Central memory CD4-positive, alpha-beta T cell (primary cell): Measurements from ENCODE around the gene AK5.

Experiments used
- DNase-seq: peaks from one replicate; pipeline ENCODE4 v3.0.0; 2022

The AK5 gene

GRCh38 chr1:77355010-77355409, 73.2 kb downstream of the AK5 start:
- DNase-seq, result no peak

GRCh38 chr1:77356136-77356535, 74.3 kb downstream of the AK5 start:
- no peak for DNase-seq

GRCh38 chr1:77360256-77360655, 78.4 kb downstream of the AK5 start:
- DNase-seq, result no peak

- DNase-seq, result no peak
Observed at GRCh38 chr1:77361621-77362020, 79.8 kb downstream of the AK5 start.

- no peak for DNase-seq
Observed at GRCh38 chr1:77370161-77370560, 88.3 kb downstream of the AK5 start.

- no peak for DNase-seq
Observed at GRCh38 chr1:77370583-77371306, 88.9 kb downstream of the AK5 start.

- no peak for DNase-seq
Observed at GRCh38 chr1:77371396-77371795, 89.6 kb downstream of the AK5 start.

- no peak for DNase-seq
Observed at GRCh38 chr1:77373702-77374101, 91.9 kb downstream of the AK5 start.

- DNase-seq, result no peak
Observed at GRCh38 chr1:77375541-77375940, 93.7 kb downstream of the AK5 start.

GRCh38 chr1:77375990-77376389, 94.2 kb downstream of the AK5 start:
- DNase-seq, result no peak

GRCh38 chr1:77378723-77379535, 97.1 kb downstream of the AK5 start:
- no peak for DNase-seq

- no peak for DNase-seq
Observed at GRCh38 chr1:77382366-77382765, 100.5 kb downstream of the AK5 start.

- no peak for DNase-seq
Observed at GRCh38 chr1:77383236-77383635, 101.4 kb downstream of the AK5 start.

- no peak for DNase-seq
Observed at GRCh38 chr1:77385551-77385950, 103.7 kb downstream of the AK5 start.

- no peak for DNase-seq
Observed at GRCh38 chr1:77386276-77386675, 104.5 kb downstream of the AK5 start.

GRCh38 chr1:77387553-77387952, 105.7 kb downstream of the AK5 start:
- DNase-seq, result no peak

GRCh38 chr1:77388661-77389060, 106.8 kb downstream of the AK5 start:
- no peak for DNase-seq

- DNase-seq, result no peak
Observed at GRCh38 chr1:77392486-77392885, 110.7 kb downstream of the AK5 start.

GRCh38 chr1:77394166-77394565, 112.3 kb downstream of the AK5 start:
- DNase-seq, result no peak

- no peak for DNase-seq
Observed at GRCh38 chr1:77395051-77395450, 113.2 kb downstream of the AK5 start.

- DNase-seq, result no peak
Observed at GRCh38 chr1:77398152-77398551, 116.3 kb downstream of the AK5 start.

GRCh38 chr1:77399250-77400086, 117.6 kb downstream of the AK5 start:
- DNase-seq, result no peak

- DNase-seq, result no peak
Observed at GRCh38 chr1:77400781-77401180, 119.0 kb downstream of the AK5 start.
